IMR-90 (cell line): ENCODE data around the gene LPXN. TPM values are rescaled to one million over a fixed set of nuclear protein-coding genes. Genes with fewer than 3 reads are reported as not detected.

Experiments used
- ATAC-seq: fragments of 200-7000 bp; cut with Tn5 transposase; 2 replicates; pipeline ENCODE4 v1.9.1; 2020; ENCODE audit warnings: low read depth, mild to moderate bottlenecking, moderate library complexity
- BruUV-seq: library from RNA; stranded (reverse); fragments of 400-500 nt; replicated peaks from 2 replicates; lab custom pipeline; 2021; lab: Mats Ljungman, UMichigan
- CTCF ChIA-PET: fragments of 300-600 bp; formaldehyde crosslinking; extraction: SDS; loops from one replicate; lab custom pipeline; 2021; ENCODE audit warnings: antibody characterized with exemption; lab: Yijun Ruan, JAX
- POLR2A ChIA-PET: fragments of 300-600 bp; sonication (Branson Sonifier 250); formaldehyde crosslinking; loops from one replicate; lab custom pipeline; 2022; ENCODE audit warnings: antibody characterized with exemption; ENCODE audit not compliant: unreplicated experiment; lab: Charles Lee
- DNase-seq: peaks from one replicate; pipeline ENCODE4 v3.0.0; 2013
- H2AFZ ChIP-seq: replicated peaks from 2 replicates; pipeline ENCODE3; 2013; ENCODE audit warnings: low read length, mild to moderate bottlenecking; ENCODE audit not compliant: poor library complexity
- H2AK5ac ChIP-seq: 2 replicates; pipeline ENCODE4 v1.6.1; 2013; ENCODE audit warnings: low read depth, low read length, inconsistent platforms
- H2AK9ac ChIP-seq: replicated peaks from 2 replicates; pipeline ENCODE3; 2013; ENCODE audit warnings: mild to moderate bottlenecking, low read depth, low read length, moderate library complexity; ENCODE audit not compliant: poor library complexity
- H2BK120ac ChIP-seq: 2 replicates; pipeline ENCODE4 v1.6.1; 2013; ENCODE audit warnings: low read depth, low read length, inconsistent platforms
- H2BK15ac ChIP-seq: 3 replicates; pipeline ENCODE4 v1.6.1; 2013; ENCODE audit warnings: low read depth, low read length, inconsistent platforms
- H2BK20ac ChIP-seq: 2 replicates; pipeline ENCODE4 v1.6.1; 2013; ENCODE audit warnings: low read depth, mild to moderate bottlenecking, inconsistent platforms, low read length, moderate library complexity
- H2BK5ac ChIP-seq: 2 replicates; pipeline ENCODE4 v1.6.1; 2013; ENCODE audit warnings: mild to moderate bottlenecking, low read depth, low read length, inconsistent platforms; ENCODE audit not compliant: poor library complexity, severe bottlenecking
- H3K14ac ChIP-seq: replicated peaks from 2 replicates; pipeline ENCODE4 v1.6.1; 2013; ENCODE audit warnings: low read depth, low read length, inconsistent platforms
- H3K18ac ChIP-seq: 2 replicates; pipeline ENCODE4 v1.6.1; 2013; ENCODE audit warnings: low read depth, low read length, control low read depth
- H3K23ac ChIP-seq: 2 replicates; pipeline ENCODE4 v1.6.1; 2013; ENCODE audit warnings: low read depth, low read length, inconsistent platforms
- H3K27ac ChIP-seq: 2 replicates; pipeline ENCODE4 v1.5.1; 2013; ENCODE audit warnings: mild to moderate bottlenecking, control low read depth, low read length; ENCODE audit not compliant: insufficient read depth
- H3K27me3 ChIP-seq: 2 replicates; pipeline ENCODE4 v1.6.1; 2013; ENCODE audit warnings: low read length; ENCODE audit not compliant: control insufficient read depth, insufficient read depth
- H3K36me3 ChIP-seq: 2 replicates; pipeline ENCODE4 v1.6.1; 2013; ENCODE audit warnings: low read length, mixed read lengths; ENCODE audit not compliant: control insufficient read depth, insufficient read depth
- H3K4ac ChIP-seq: 2 replicates; pipeline ENCODE4 v1.6.1; 2013; ENCODE audit warnings: low read depth, low read length, inconsistent platforms
- H3K4me1 ChIP-seq: 2 replicates; pipeline ENCODE4 v1.6.1; 2013; ENCODE audit warnings: low read length, mixed read lengths; ENCODE audit not compliant: control insufficient read depth, insufficient read depth
- H3K4me2 ChIP-seq: 2 replicates; pipeline ENCODE4 v1.6.1; 2013; ENCODE audit warnings: low read depth, mild to moderate bottlenecking, control low read depth, low read length, moderate library complexity
- H3K4me3 ChIP-seq: 2 replicates; pipeline ENCODE4 v1.5.1; 2013; ENCODE audit warnings: low read depth, mild to moderate bottlenecking, control low read depth, low read length, moderate library complexity; ENCODE audit not compliant: insufficient read depth
- H3K56ac ChIP-seq: 2 replicates; pipeline ENCODE4 v1.6.1; 2013; ENCODE audit warnings: low read length, inconsistent platforms; ENCODE audit not compliant: insufficient read depth; ENCODE audit errors: extremely low read depth
- H3K79me1 ChIP-seq, 2 experiments: 2 replicates each; pipeline ENCODE4 v1.6.1; 2013; ENCODE audit warnings: low read length in 2 of 2, inconsistent platforms in 1 of 2, low read depth in 1 of 2
- H3K9ac ChIP-seq: 2 replicates; pipeline ENCODE4 v1.6.1; 2013; ENCODE audit warnings: low read depth, low read length, control low read depth
- H3K9me1 ChIP-seq: 2 replicates; pipeline ENCODE4 v1.6.1; 2013; ENCODE audit warnings: low read length, inconsistent platforms; ENCODE audit not compliant: insufficient read depth
- H3K9me3 ChIP-seq: 2 replicates; pipeline ENCODE4 v1.6.1; 2013; ENCODE audit warnings: low read length; ENCODE audit not compliant: control insufficient read depth, insufficient read depth
- H4K20me1 ChIP-seq: 2 replicates; pipeline ENCODE4 v1.6.1; 2013; ENCODE audit warnings: low read length, inconsistent platforms; ENCODE audit not compliant: insufficient read depth
- H4K5ac ChIP-seq: 2 replicates; pipeline ENCODE4 v1.6.1; 2013; ENCODE audit warnings: mild to moderate bottlenecking, low read depth, low read length, control low read depth
- H4K8ac ChIP-seq, 2 experiments: 2 replicates each; pipeline ENCODE4 v1.6.1; 2013; ENCODE audit warnings: low read depth in 2 of 2, low read length in 2 of 2, control low read depth in 1 of 2, inconsistent platforms in 1 of 2
- H4K91ac ChIP-seq: 2 replicates; pipeline ENCODE4 v1.6.1; 2013; ENCODE audit warnings: low read depth, low read length, inconsistent platforms; ENCODE audit not compliant: insufficient read depth
- CEBPB ChIP-seq: IDR thresholded peaks from 2 replicates; pipeline ENCODE4 v1.6.1; 2012; ENCODE audit warnings: low read depth, low read length, improper control_type of control experiment
- CHD1 ChIP-seq: IDR thresholded peaks from 2 replicates; pipeline ENCODE4 v1.6.1; 2012; ENCODE audit warnings: low read depth, low read length, improper control_type of control experiment
- CTCF ChIP-seq: conservative IDR thresholded peaks from 2 replicates; pipeline ENCODE4 v1.5.1; 2012; ENCODE audit warnings: mild to moderate bottlenecking, low read depth, low read length, improper control_type of control experiment
- ELK1 ChIP-seq: fragments of 150-350 bp; IDR thresholded peaks from 2 replicates; pipeline ENCODE4 v1.6.1; 2016; ENCODE audit warnings: low read depth, mild to moderate bottlenecking, low read length, moderate library complexity, borderline replicate concordance
- MAFK ChIP-seq: IDR thresholded peaks from 2 replicates; pipeline ENCODE4 v1.6.1; 2012; ENCODE audit warnings: low read depth, low read length, improper control_type of control experiment
- MAZ ChIP-seq: IDR thresholded peaks from 2 replicates; pipeline ENCODE4 v1.6.1; 2012; ENCODE audit warnings: low read depth, mild to moderate bottlenecking, low read length, improper control_type of control experiment, moderate library complexity, borderline replicate concordance
- MXI1 ChIP-seq: IDR thresholded peaks from 2 replicates; pipeline ENCODE4 v1.6.1; 2012; ENCODE audit warnings: low read depth, mild to moderate bottlenecking, low read length, moderate library complexity, borderline replicate concordance
- NFE2L2 ChIP-seq: fragments of 150-350 bp; IDR thresholded peaks from 2 replicates; pipeline ENCODE4 v1.6.1; 2016; ENCODE audit warnings: low read depth, mild to moderate bottlenecking, low read length
- RAD21 ChIP-seq: IDR thresholded peaks from 2 replicates; pipeline ENCODE4 v1.6.1; 2012; ENCODE audit warnings: low read length, improper control_type of control experiment
- RFX5 ChIP-seq: IDR thresholded peaks from 2 replicates; pipeline ENCODE4 v1.8.0; 2012; ENCODE audit warnings: low read depth, mild to moderate bottlenecking, low read length, moderate library complexity
- SMC3 ChIP-seq: fragments of 150-350 bp; IDR thresholded peaks from 2 replicates; pipeline ENCODE4 v1.6.1; 2016; ENCODE audit warnings: low read depth, mild to moderate bottlenecking, antibody characterized with exemption, low read length, moderate library complexity
- WGBS, 2 experiments: methylation state at CpG; one replicate each; pipeline versions ENCODE4 v1.1.5 to v1.1.7; 2013; ENCODE audit warnings: missing lambda C conversion rate in 2 of 2; ENCODE audit not compliant: insufficient read length in 1 of 2; ENCODE audit errors: extremely low coverage in 2 of 2; 5-methylcytosine and 5-hydroxymethylcytosine counted together
- dilution Hi-C: fragments of 300-500 bp; cut with HindIII; formaldehyde crosslinking; loops from one replicate; pipeline ENCODE4 v1.14.3; 2018; ENCODE audit warnings: low sequenced_read_pairs; ENCODE audit not compliant: unreplicated experiment
- in situ Hi-C: fragments of 300-500 bp; cut with MboI; formaldehyde crosslinking; loops from 3 replicates; pipeline ENCODE4 v1.14.3; 2019; ENCODE audit warnings: low sequenced_read_pairs, inconsistent platforms, mixed read lengths
- intact Hi-C: fragments of 100-400 bp; cut with micrococcal nuclease; formaldehyde crosslinking; loops from 2 replicates; pipeline ENCODE4 v1.10.0; 2022
- polyA plus RNA-seq, 3 experiments: library from polyadenylated mRNA; depleted of rRNA; stranded (reverse); fragments of >200 nt; gene quantifications; 2 replicates each; pipeline ENCODE4 v1.2.3, GENCODE V29; 2012; ENCODE audit warnings: low replicate concordance in 1 of 3
- total RNA-seq: library from RNA; depleted of rRNA; stranded (reverse); fragments of >200 nt; gene quantifications from 2 replicates; pipeline ENCODE4 v1.2.3, GENCODE V29; 2012
- TF ChIP-seq, protein P1 (sequence below): fragments of 150-350 bp; IDR thresholded peaks from 2 replicates; pipeline ENCODE4 v1.6.1; 2017; ENCODE audit warnings: mild to moderate bottlenecking, antibody characterized with exemption, low read length, low read depth

The LPXN gene
- total and polyA plus RNA-seq, 2 of the 4 experiments (the other 2 are of a cell fraction) = 13.4 to 15.7 TPM

DNA sequence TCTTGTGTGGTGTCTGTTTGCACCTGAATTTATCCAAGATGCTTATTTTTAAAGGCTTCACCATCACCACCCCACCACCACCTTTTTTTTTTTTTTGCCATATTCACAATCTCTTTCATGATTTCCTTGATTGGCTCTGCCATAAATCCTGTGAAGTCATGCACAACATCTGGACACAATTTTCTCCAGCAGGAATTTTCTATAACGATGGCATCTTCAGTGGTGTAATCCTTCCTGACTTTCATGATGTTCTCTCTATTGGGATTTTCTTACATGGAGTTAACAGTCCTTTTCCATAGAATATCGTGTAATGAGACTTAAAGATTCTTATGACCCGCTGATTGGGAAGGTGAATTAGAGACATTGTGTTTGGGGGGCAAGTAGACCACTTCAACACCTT lies 21.0 kb upstream of the LPXN start:
- H3K36me3 ChIP-seq = 0 out of 2 replicates have a peak, but pooled peaks cover 5% of the 10 kb centered on the region
- no CpG with 5 or more reads among the region's 3 CpGs for WGBS, 2 experiments
- no peak overlapping the region for H3K23ac ChIP-seq
- H4K5ac ChIP-seq = no peak overlapping the region
- H3K27ac ChIP-seq = no peak overlapping the region
- H4K20me1 ChIP-seq = peaks cover 29% of the 10 kb centered on the region
- intact Hi-C loops = no loop called here
- no peak overlapping the region for H2AK5ac ChIP-seq
- H2AK9ac ChIP-seq = no peak overlapping the region
- no peak overlapping the region for H3K18ac ChIP-seq
- H3K79me1 ChIP-seq = peaks cover 25 to 60% of the 10 kb centered on the region in 2 experiments
- H3K14ac ChIP-seq = no peak overlapping the region
- no peak overlapping the region for H2BK5ac ChIP-seq
- no peak for DNase-seq
- no peak overlapping the region for H3K4ac ChIP-seq
- H3K27me3 ChIP-seq = no peaks in the 10 kb centered on the region
- no peak overlapping the region for H2BK120ac ChIP-seq
- H2AFZ ChIP-seq = no peak overlapping the region
- no peak for ATAC-seq
- no peak overlapping the region for H3K4me2 ChIP-seq
- H3K4me1 ChIP-seq = peaks cover 10% of the 10 kb centered on the region
- no peak overlapping the region for H3K4me3 ChIP-seq
- in situ Hi-C loops = loop anchor here (25.0 kb wide), 1 partner anchor 966 kb away; no protein-coding TSS in a partner anchor
- ChIA-PET CTCF (no interaction called here), POLR2A (no interaction called here)
- peaks cover 8% of the 10 kb centered on the region; the same call in 1 of the 2 replicates for H3K9me1 ChIP-seq
- no TSS peak for BruUV-seq
- H2BK20ac ChIP-seq = no peak overlapping the region
- no peak overlapping the region for H2BK15ac ChIP-seq
- no peak overlapping the region for H4K8ac ChIP-seq
- H3K56ac ChIP-seq = no peak overlapping the region
- dilution Hi-C loops = no loop called here
- no peaks in the 10 kb centered on the region for H3K9me3 ChIP-seq
- TF ChIP-seq RAD21 = no peak
- no peak for TF ChIP-seq ELK1
- no peak for TF ChIP-seq RFX5
- no peak for TF ChIP-seq NFE2L2
- no peak for TF ChIP-seq CEBPB
- no peak for TF ChIP-seq SMC3
- TF ChIP-seq MAZ = no peak
- TF ChIP-seq, protein P1, sequence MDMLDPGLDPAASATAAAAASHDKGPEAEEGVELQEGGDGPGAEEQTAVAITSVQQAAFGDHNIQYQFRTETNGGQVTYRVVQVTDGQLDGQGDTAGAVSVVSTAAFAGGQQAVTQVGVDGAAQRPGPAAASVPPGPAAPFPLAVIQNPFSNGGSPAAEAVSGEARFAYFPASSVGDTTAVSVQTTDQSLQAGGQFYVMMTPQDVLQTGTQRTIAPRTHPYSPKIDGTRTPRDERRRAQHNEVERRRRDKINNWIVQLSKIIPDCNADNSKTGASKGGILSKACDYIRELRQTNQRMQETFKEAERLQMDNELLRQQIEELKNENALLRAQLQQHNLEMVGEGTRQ = no peak
- TF ChIP-seq CHD1 = no peak
- TF ChIP-seq CTCF = no peak
- TF ChIP-seq MXI1 = no peak
- TF ChIP-seq MAFK = no peak
- H4K91ac ChIP-seq = no peak overlapping the region
- H3K9ac ChIP-seq = no peak overlapping the region
